NCI-H1092 treated with DMSO at 0.1 percent for 48 hours (cell line): ENCODE data around the gene KYAT1.
A peak's percentile ranks its signal among the peaks of the same experiment; 100 is the strongest.
"Not testable (repeated sequence)": the region's sequence is repeated elsewhere in the genome, so short reads cannot be mapped to it uniquely, and the experiment has no call there.

Experiments
- DNase-seq: peaks from one replicate; lab custom pipeline; 2025; lab: John Stamatoyannopoulos, UW

Gene KYAT1

GRCh38 chr9:128885376-128885775, 3.6 kb upstream of the KYAT1 start:
- DNase-seq, result no peak

- no peak for DNase-seq
Observed at GRCh38 chr9:128884164-128884563, 2.4 kb upstream of the KYAT1 start.

GRCh38 chr9:128882677-128883603, 1.2 kb upstream of the KYAT1 start:
- no peak for DNase-seq

- DNase-seq, result no peak
Observed at GRCh38 chr9:128877852-128878251, 3.9 kb downstream of the KYAT1 start.

GRCh38 chr9:128870941-128871265, 10.8 kb downstream of the KYAT1 start:
- DNase-seq, result not testable (repeated sequence)

- DNase-seq, result no peak
Observed at GRCh38 chr9:128870128-128870940, 11.4 kb downstream of the KYAT1 start.

GRCh38 chr9:128863647-128864046, 18.1 kb downstream of the KYAT1 start:
- peak; percentile 27 for DNase-seq

GRCh38 chr9:128862401-128862851, 19.3 kb downstream of the KYAT1 start:
- no peak for DNase-seq

- DNase-seq, result no peak
Observed at GRCh38 chr9:128861501-128861900, 20.2 kb downstream of the KYAT1 start.

GRCh38 chr9:128860937-128861336, 20.8 kb downstream of the KYAT1 start:
- DNase-seq, result no peak

- not testable (repeated sequence) for DNase-seq
Observed at GRCh38 chr9:128858476-128858875, 23.3 kb downstream of the KYAT1 start.

- DNase-seq, result not testable (repeated sequence)
Observed at GRCh38 chr9:128854454-128854853, 27.3 kb downstream of the KYAT1 start.

GRCh38 chr9:128852646-128853045, 29.1 kb downstream of the KYAT1 start:
- not testable (repeated sequence) for DNase-seq

GRCh38 chr9:128851779-128852600, 29.8 kb downstream of the KYAT1 start:
- not testable (repeated sequence) for DNase-seq

- DNase-seq, result not testable (repeated sequence)
Observed at GRCh38 chr9:128851024-128851423, 30.7 kb downstream of the KYAT1 start.

- no peak for DNase-seq
Observed at GRCh38 chr9:128847803-128848202, 33.9 kb downstream of the KYAT1 start.

GRCh38 chr9:128846680-128847030, 35.1 kb downstream of the KYAT1 start:
- DNase-seq, result no peak

GRCh38 chr9:128845186-128845931, 36.4 kb downstream of the KYAT1 start:
- no peak for DNase-seq

GRCh38 chr9:128843171-128843570, 38.6 kb downstream of the KYAT1 start:
- not testable (repeated sequence) for DNase-seq

GRCh38 chr9:128841694-128842492, 39.9 kb downstream of the KYAT1 start:
- no peak for DNase-seq

GRCh38 chr9:128840524-128840923, 41.2 kb downstream of the KYAT1 start:
- no peak for DNase-seq
